D721Med (cell line): Measurements from ENCODE around the gene BICC1.

ENCODE experiments used
- DNase-seq: peaks from one replicate; pipeline ENCODE4 v3.0.0; 2011; ENCODE audit warnings: low spot score; ENCODE audit not compliant: insufficient read length
- FAIRE-seq: peaks from 2 replicates; lab custom pipeline; 2011; peaks lifted over from hg19 to GRCh38; lab: Jason Lieb, UNC
- CTCF ChIP-seq: IDR thresholded peaks from 2 replicates; pipeline ENCODE4 v1.5.1; 2012; ENCODE audit warnings: mild to moderate bottlenecking, control low read depth; ENCODE audit not compliant: insufficient read depth; ENCODE audit errors: missing control alignments

The BICC1 gene

GRCh38 chr10:58746474-58747185 is 234.0 kb downstream of the BICC1 start:
- FAIRE-seq (no peak), DNase-seq (no peak)
- TF ChIP-seq CTCF, result no peak

DNA sequence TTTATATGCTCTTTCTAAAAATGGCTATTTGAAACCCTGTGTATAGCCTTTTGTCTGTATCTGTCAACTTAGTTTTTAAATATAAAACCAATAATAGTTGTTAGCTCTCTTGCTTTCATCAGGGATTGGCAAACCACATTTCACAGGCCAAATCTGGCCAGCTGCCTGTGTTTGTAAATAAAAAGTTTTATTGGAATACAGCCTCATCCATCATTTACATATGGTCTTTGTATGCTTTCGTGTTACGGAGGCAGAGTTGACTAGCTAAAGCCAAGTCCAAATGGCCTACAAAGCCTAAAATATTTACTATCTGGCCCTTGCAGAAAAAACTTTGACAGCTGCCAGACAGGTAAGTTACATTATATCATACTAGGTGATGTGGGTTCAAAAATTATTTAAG is 235.0 kb downstream of the BICC1 start:
- DNase-seq (no peak), FAIRE-seq (no peak)
- no peak for TF ChIP-seq CTCF

DNA sequence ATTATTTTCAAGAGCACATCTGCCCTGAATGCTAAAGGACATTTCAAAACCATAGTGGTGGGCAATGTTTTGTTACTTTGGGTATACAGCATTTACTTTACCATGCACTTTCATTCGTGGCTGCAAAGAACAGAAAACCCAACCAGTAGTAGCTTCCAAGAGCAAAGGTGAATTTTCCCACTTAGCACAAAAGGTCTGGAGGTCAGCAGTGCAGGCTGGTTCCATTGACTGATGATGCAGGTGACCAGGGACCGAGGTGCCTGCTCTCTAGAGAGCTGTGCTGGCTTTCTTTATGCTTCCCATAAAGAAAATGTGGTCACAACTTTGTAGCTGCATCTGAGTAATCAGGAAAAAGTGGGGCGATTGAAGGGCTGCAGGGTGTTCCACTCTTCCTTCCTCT is 240.0 kb downstream of the BICC1 start:
- DNase-seq (no peak), FAIRE-seq (no peak)
- no peak for TF ChIP-seq CTCF

- no peak for TF ChIP-seq CTCF
- DNase-seq, result no peak
- no peak for FAIRE-seq
Observed at GRCh38 chr10:58753425-58753824, 240.8 kb downstream of the BICC1 start.

- TF ChIP-seq CTCF, result no peak
- no peak for FAIRE-seq
- DNase-seq, result no peak
Observed at GRCh38 chr10:58754469-58755339, 242.0 kb downstream of the BICC1 start.

DNA sequence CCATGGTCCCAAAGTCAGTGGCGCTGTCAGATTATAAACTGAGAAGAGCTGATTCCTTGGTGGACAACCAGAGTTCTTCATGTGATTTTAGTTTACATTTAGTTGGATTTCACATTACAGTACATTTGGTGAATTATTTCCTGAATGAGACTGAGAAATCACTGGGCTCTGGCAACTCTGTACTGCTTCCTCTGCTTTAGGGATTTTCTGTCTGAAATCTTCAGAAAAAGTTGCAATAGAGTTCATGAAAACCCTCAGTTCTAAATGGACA is 242.6 kb downstream of the BICC1 start:
- TF ChIP-seq CTCF, result no peak

DNA sequence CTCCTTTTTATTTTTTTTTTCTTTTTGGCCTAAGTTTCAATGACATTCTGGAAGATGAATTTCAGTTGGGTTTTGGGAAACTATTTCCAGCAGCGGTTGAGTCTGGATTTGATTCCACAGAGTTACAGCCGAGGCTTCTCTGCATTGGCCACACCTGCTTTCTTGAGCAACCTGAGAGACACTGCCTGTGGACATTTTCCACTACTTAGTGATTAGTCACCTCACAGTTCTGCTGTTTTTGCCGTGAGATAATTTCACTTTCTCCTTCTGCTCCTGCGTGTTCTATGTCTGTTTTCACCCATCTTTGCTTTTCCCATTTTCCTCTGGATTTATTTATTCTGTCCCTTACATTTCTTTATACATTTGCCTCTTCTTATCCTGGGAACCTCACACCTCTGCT is 243.0 kb downstream of the BICC1 start:
- no peak for FAIRE-seq
- DNase-seq, result no peak
- TF ChIP-seq CTCF, result no peak

More for the DNA sequence above, 242.6 kb downstream of the BICC1 start:
- FAIRE-seq (no peak), DNase-seq (no peak)
